D721Med (cell line): ENCODE data around the gene MYO7B.

Source experiments
- DNase-seq: peaks from one replicate; pipeline ENCODE4 v3.0.0; 2011; ENCODE audit warnings: low spot score; ENCODE audit not compliant: insufficient read length
- FAIRE-seq: peaks from 2 replicates; lab custom pipeline; 2011; peaks lifted over from hg19 to GRCh38; lab: Jason Lieb, UNC
- CTCF ChIP-seq: IDR thresholded peaks from 2 replicates; pipeline ENCODE4 v1.5.1; 2012; ENCODE audit warnings: mild to moderate bottlenecking, control low read depth; ENCODE audit not compliant: insufficient read depth; ENCODE audit errors: missing control alignments

Gene MYO7B

GRCh38 chr2:127644066-127645025 lies 108.9 kb downstream of the MYO7B start:
- no peak for TF ChIP-seq CTCF
- FAIRE-seq (no peak), DNase-seq (no peak)

- no peak for FAIRE-seq
- TF ChIP-seq CTCF = no peak
- DNase-seq = no peak
Measured at GRCh38 chr2:127645026-127645394, 109.5 kb downstream of the MYO7B start.

- DNase-seq (no peak), FAIRE-seq (no peak)
- TF ChIP-seq CTCF = no peak
Measured at GRCh38 chr2:127645395-127646291, 110.2 kb downstream of the MYO7B start, which contains the start of gene GPR17. Gene GPR17, plus strand, starts transcription at chr2:127646153. Its CDS starts 4,583 bp downstream, at chr2:127650736.

GRCh38 chr2:127646487-127647241 lies 111.2 kb downstream of the MYO7B start:
- TF ChIP-seq CTCF = no peak
- FAIRE-seq (no peak), DNase-seq (no peak)

GRCh38 chr2:127647242-127648190 lies 112.0 kb downstream of the MYO7B start:
- FAIRE-seq (no peak), DNase-seq (no peak)
- TF ChIP-seq CTCF = no peak

- TF ChIP-seq CTCF = no peak
- DNase-seq = no peak
- no peak for FAIRE-seq
Measured at GRCh38 chr2:127648321-127648720, 112.8 kb downstream of the MYO7B start.
